IMR-90 (cell line): ENCODE data around the gene IL36RN. TPM values are rescaled to one million over a fixed set of nuclear protein-coding genes. Genes with fewer than 3 reads are reported as not detected.
"Not testable (repeated sequence)": the region's sequence is repeated elsewhere in the genome, so short reads cannot be mapped to it uniquely, and the experiment has no call there.

Source experiments
- ATAC-seq: fragments of 200-7000 bp; cut with Tn5 transposase; 2 replicates; pipeline ENCODE4 v1.9.1; 2020; ENCODE audit warnings: low read depth, mild to moderate bottlenecking, moderate library complexity
- BruUV-seq: library from RNA; stranded (reverse); fragments of 400-500 nt; replicated peaks from 2 replicates; lab custom pipeline; 2021; lab: Mats Ljungman, UMichigan
- CTCF ChIA-PET: fragments of 300-600 bp; formaldehyde crosslinking; extraction: SDS; loops from one replicate; lab custom pipeline; 2021; ENCODE audit warnings: antibody characterized with exemption; lab: Yijun Ruan, JAX
- POLR2A ChIA-PET: fragments of 300-600 bp; sonication (Branson Sonifier 250); formaldehyde crosslinking; loops from one replicate; lab custom pipeline; 2022; ENCODE audit warnings: antibody characterized with exemption; ENCODE audit not compliant: unreplicated experiment; lab: Charles Lee
- DNase-seq: peaks from one replicate; pipeline ENCODE4 v3.0.0; 2013
- H2AFZ ChIP-seq: replicated peaks from 2 replicates; pipeline ENCODE3; 2013; ENCODE audit warnings: low read length, mild to moderate bottlenecking; ENCODE audit not compliant: poor library complexity
- H2AK5ac ChIP-seq: 2 replicates; pipeline ENCODE4 v1.6.1; 2013; ENCODE audit warnings: low read depth, low read length, inconsistent platforms
- H2AK9ac ChIP-seq: replicated peaks from 2 replicates; pipeline ENCODE3; 2013; ENCODE audit warnings: mild to moderate bottlenecking, low read depth, low read length, moderate library complexity; ENCODE audit not compliant: poor library complexity
- H2BK120ac ChIP-seq: 2 replicates; pipeline ENCODE4 v1.6.1; 2013; ENCODE audit warnings: low read depth, low read length, inconsistent platforms
- H2BK15ac ChIP-seq: 3 replicates; pipeline ENCODE4 v1.6.1; 2013; ENCODE audit warnings: low read depth, low read length, inconsistent platforms
- H2BK20ac ChIP-seq: 2 replicates; pipeline ENCODE4 v1.6.1; 2013; ENCODE audit warnings: low read depth, mild to moderate bottlenecking, inconsistent platforms, low read length, moderate library complexity
- H2BK5ac ChIP-seq: 2 replicates; pipeline ENCODE4 v1.6.1; 2013; ENCODE audit warnings: mild to moderate bottlenecking, low read depth, low read length, inconsistent platforms; ENCODE audit not compliant: poor library complexity, severe bottlenecking
- H3K14ac ChIP-seq: replicated peaks from 2 replicates; pipeline ENCODE4 v1.6.1; 2013; ENCODE audit warnings: low read depth, low read length, inconsistent platforms
- H3K18ac ChIP-seq: 2 replicates; pipeline ENCODE4 v1.6.1; 2013; ENCODE audit warnings: low read depth, low read length, control low read depth
- H3K23ac ChIP-seq: 2 replicates; pipeline ENCODE4 v1.6.1; 2013; ENCODE audit warnings: low read depth, low read length, inconsistent platforms
- H3K27ac ChIP-seq: 2 replicates; pipeline ENCODE4 v1.5.1; 2013; ENCODE audit warnings: mild to moderate bottlenecking, control low read depth, low read length; ENCODE audit not compliant: insufficient read depth
- H3K27me3 ChIP-seq: 2 replicates; pipeline ENCODE4 v1.6.1; 2013; ENCODE audit warnings: low read length; ENCODE audit not compliant: control insufficient read depth, insufficient read depth
- H3K36me3 ChIP-seq: 2 replicates; pipeline ENCODE4 v1.6.1; 2013; ENCODE audit warnings: low read length, mixed read lengths; ENCODE audit not compliant: control insufficient read depth, insufficient read depth
- H3K4ac ChIP-seq: 2 replicates; pipeline ENCODE4 v1.6.1; 2013; ENCODE audit warnings: low read depth, low read length, inconsistent platforms
- H3K4me1 ChIP-seq: 2 replicates; pipeline ENCODE4 v1.6.1; 2013; ENCODE audit warnings: low read length, mixed read lengths; ENCODE audit not compliant: control insufficient read depth, insufficient read depth
- H3K4me2 ChIP-seq: 2 replicates; pipeline ENCODE4 v1.6.1; 2013; ENCODE audit warnings: low read depth, mild to moderate bottlenecking, control low read depth, low read length, moderate library complexity
- H3K4me3 ChIP-seq: 2 replicates; pipeline ENCODE4 v1.5.1; 2013; ENCODE audit warnings: low read depth, mild to moderate bottlenecking, control low read depth, low read length, moderate library complexity; ENCODE audit not compliant: insufficient read depth
- H3K56ac ChIP-seq: 2 replicates; pipeline ENCODE4 v1.6.1; 2013; ENCODE audit warnings: low read length, inconsistent platforms; ENCODE audit not compliant: insufficient read depth; ENCODE audit errors: extremely low read depth
- H3K79me1 ChIP-seq, 2 experiments: 2 replicates each; pipeline ENCODE4 v1.6.1; 2013; ENCODE audit warnings: low read length in 2 of 2, inconsistent platforms in 1 of 2, low read depth in 1 of 2
- H3K9ac ChIP-seq: 2 replicates; pipeline ENCODE4 v1.6.1; 2013; ENCODE audit warnings: low read depth, low read length, control low read depth
- H3K9me1 ChIP-seq: 2 replicates; pipeline ENCODE4 v1.6.1; 2013; ENCODE audit warnings: low read length, inconsistent platforms; ENCODE audit not compliant: insufficient read depth
- H3K9me3 ChIP-seq: 2 replicates; pipeline ENCODE4 v1.6.1; 2013; ENCODE audit warnings: low read length; ENCODE audit not compliant: control insufficient read depth, insufficient read depth
- H4K20me1 ChIP-seq: 2 replicates; pipeline ENCODE4 v1.6.1; 2013; ENCODE audit warnings: low read length, inconsistent platforms; ENCODE audit not compliant: insufficient read depth
- H4K5ac ChIP-seq: 2 replicates; pipeline ENCODE4 v1.6.1; 2013; ENCODE audit warnings: mild to moderate bottlenecking, low read depth, low read length, control low read depth
- H4K8ac ChIP-seq, 2 experiments: 2 replicates each; pipeline ENCODE4 v1.6.1; 2013; ENCODE audit warnings: low read depth in 2 of 2, low read length in 2 of 2, control low read depth in 1 of 2, inconsistent platforms in 1 of 2
- H4K91ac ChIP-seq: 2 replicates; pipeline ENCODE4 v1.6.1; 2013; ENCODE audit warnings: low read depth, low read length, inconsistent platforms; ENCODE audit not compliant: insufficient read depth
- WGBS, 2 experiments: methylation state at CpG; one replicate each; pipeline versions ENCODE4 v1.1.5 to v1.1.7; 2013; ENCODE audit warnings: missing lambda C conversion rate in 2 of 2; ENCODE audit not compliant: insufficient read length in 1 of 2; ENCODE audit errors: extremely low coverage in 2 of 2; 5-methylcytosine and 5-hydroxymethylcytosine counted together
- dilution Hi-C: fragments of 300-500 bp; cut with HindIII; formaldehyde crosslinking; loops from one replicate; pipeline ENCODE4 v1.14.3; 2018; ENCODE audit warnings: low sequenced_read_pairs; ENCODE audit not compliant: unreplicated experiment
- in situ Hi-C: fragments of 300-500 bp; cut with MboI; formaldehyde crosslinking; loops from 3 replicates; pipeline ENCODE4 v1.14.3; 2019; ENCODE audit warnings: low sequenced_read_pairs, inconsistent platforms, mixed read lengths
- intact Hi-C: fragments of 100-400 bp; cut with micrococcal nuclease; formaldehyde crosslinking; loops from 2 replicates; pipeline ENCODE4 v1.10.0; 2022
- polyA plus RNA-seq, 3 experiments: library from polyadenylated mRNA; depleted of rRNA; stranded (reverse); fragments of >200 nt; gene quantifications; 2 replicates each; pipeline ENCODE4 v1.2.3, GENCODE V29; 2012; ENCODE audit warnings: low replicate concordance in 1 of 3
- total RNA-seq: library from RNA; depleted of rRNA; stranded (reverse); fragments of >200 nt; gene quantifications from 2 replicates; pipeline ENCODE4 v1.2.3, GENCODE V29; 2012

Gene IL36RN
- total and polyA plus RNA-seq, 2 of the 4 experiments (the other 2 are of a cell fraction) = not detected

DNA sequence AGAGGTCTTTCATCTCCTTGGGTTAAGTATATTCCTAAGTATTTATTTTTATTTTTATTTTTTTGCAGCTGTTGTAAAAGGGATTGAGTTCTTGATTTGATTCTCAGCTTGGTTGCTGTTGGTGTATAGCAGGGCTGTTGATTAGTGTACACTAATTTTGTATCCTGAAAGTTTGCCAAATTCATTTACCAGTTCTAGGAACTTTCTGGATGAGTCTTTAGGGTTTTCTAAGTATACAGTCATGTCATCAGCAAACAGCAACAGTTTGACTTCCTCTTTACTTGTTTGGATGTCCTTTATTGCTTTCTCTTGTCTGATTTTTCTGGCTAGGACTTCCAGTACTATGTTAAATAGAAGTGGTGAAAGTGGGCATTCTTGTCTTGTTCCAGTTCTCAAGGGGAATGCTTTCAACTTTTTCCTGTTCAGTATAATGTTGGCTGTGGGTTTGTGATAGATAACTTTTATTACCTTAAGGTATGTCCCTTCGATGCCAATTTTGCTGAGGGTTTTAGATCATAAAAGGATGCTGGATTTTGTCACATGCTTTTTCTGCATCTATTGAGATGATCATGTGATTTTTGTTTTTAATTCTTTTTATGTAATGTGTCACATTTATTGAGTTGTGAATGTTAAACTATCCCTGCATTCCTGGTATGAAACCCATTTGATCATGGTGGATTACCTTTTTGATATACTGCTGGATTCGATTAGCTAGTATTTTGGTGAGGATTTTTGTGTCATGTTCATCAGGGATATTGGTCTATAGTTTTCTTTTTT, 38.0 kb downstream of the IL36RN start:
- H3K9me3 ChIP-seq, H4K5ac ChIP-seq, H3K4me1 ChIP-seq, H3K36me3 ChIP-seq, DNase-seq, H2AK5ac ChIP-seq, H3K4ac ChIP-seq, BruUV-seq, dilution Hi-C loops, CTCF ChIA-PET, in situ Hi-C loops, H2BK120ac ChIP-seq, H3K9ac ChIP-seq, POLR2A ChIA-PET, H2AFZ ChIP-seq, H3K56ac ChIP-seq, H3K14ac ChIP-seq, H3K79me1 ChIP-seq, H3K27ac ChIP-seq, intact Hi-C loops, H3K4me2 ChIP-seq, H3K27me3 ChIP-seq, ATAC-seq, H3K18ac ChIP-seq, H4K91ac ChIP-seq, H4K20me1 ChIP-seq, H2BK15ac ChIP-seq, H3K4me3 ChIP-seq, H2BK20ac ChIP-seq, H2BK5ac ChIP-seq, H4K8ac ChIP-seq, H2AK9ac ChIP-seq, H3K9me1 ChIP-seq, H3K23ac ChIP-seq: not testable (repeated sequence)
- no CpG with 5 or more reads among the region's 2 CpGs for WGBS, 2 experiments
